MCF 10A (cell line): Measurements from ENCODE around the gene CD37. TPM values are rescaled to one million over a fixed set of nuclear protein-coding genes. Genes with fewer than 3 reads are reported as not detected.

Experiments used
- BruUV-seq: library from RNA; stranded (reverse); fragments of 400-500 nt; replicated peaks from 2 replicates; lab custom pipeline; 2021; lab: Mats Ljungman, UMichigan
- CTCF ChIA-PET: fragments of 300-600 bp; sonication (Branson Sonifier 250); formaldehyde crosslinking; extraction: SDS; loops from one replicate; lab custom pipeline; 2021; ENCODE audit warnings: antibody characterized with exemption, inconsistent platforms; lab: Yijun Ruan, JAX
- POLR2A ChIA-PET: fragments of 300-600, 350-650 bp; sonication (Branson Sonifier 250); formaldehyde crosslinking; extraction: SDS; loops from one replicate; lab custom pipeline; 2020; ENCODE audit warnings: antibody characterized with exemption, inconsistent platforms; lab: Yijun Ruan, JAX
- DNase-seq: peaks from one replicate; pipeline ENCODE4 v3.0.0-alpha.2; 2018; ENCODE audit not compliant: unreplicated experiment
- H3K27ac Mint-ChIP-seq: one replicate; pipeline ENCODE4 v1.8.0; 2022; ENCODE audit warnings: mild to moderate bottlenecking, low read depth, mixed read lengths; ENCODE audit not compliant: unreplicated experiment
- H3K27me3 Mint-ChIP-seq: one replicate; pipeline ENCODE4 v1.8.0; 2022; ENCODE audit warnings: mixed read lengths; ENCODE audit not compliant: insufficient read depth, unreplicated experiment
- H3K36me3 Mint-ChIP-seq: one replicate; pipeline ENCODE4 v1.8.0; 2022; ENCODE audit warnings: mild to moderate bottlenecking, moderate library complexity, mixed read lengths; ENCODE audit not compliant: insufficient read depth, unreplicated experiment
- H3K4me1 Mint-ChIP-seq: one replicate; pipeline ENCODE4 v1.8.0; 2022; ENCODE audit warnings: mixed read lengths; ENCODE audit not compliant: insufficient read depth, unreplicated experiment
- H3K4me3 Mint-ChIP-seq: one replicate; pipeline ENCODE4 v1.8.0; 2022; ENCODE audit warnings: mild to moderate bottlenecking, moderate library complexity, mixed read lengths; ENCODE audit not compliant: unreplicated experiment
- H3K9me3 Mint-ChIP-seq: one replicate; pipeline ENCODE4 v1.8.0; 2022; ENCODE audit warnings: mixed read lengths; ENCODE audit not compliant: unreplicated experiment
- intact Hi-C: fragments of 100-400 bp; cut with micrococcal nuclease; formaldehyde crosslinking; loops from 2 replicates; pipeline ENCODE4 v1.14.1; 2022
- total RNA-seq: library from RNA; stranded (reverse); gene quantifications from 2 replicates; pipeline ENCODE4 v1.2.3, GENCODE V29; 2022
- TF ChIP-seq, protein P1 (sequence below): fragments of 200-600 bp; IDR thresholded peaks from one replicate; pipeline ENCODE4 v1.8.0; 2022; ENCODE audit warnings: antibody characterized with exemption, mild to moderate bottlenecking; ENCODE audit not compliant: unreplicated experiment

The CD37 gene
- total RNA-seq, 1 experiment from 2014 or later: not detected

- POLR2A ChIA-PET: interaction anchor here (0.6 kb wide), 1 partner anchor 15 kb away, joined by 3 read pairs; no protein-coding TSS in a partner anchor
- Mint-ChIP-seq H3K27me3 (no peaks in the 10 kb centered on the region), H3K9me3 (no peaks in the 10 kb centered on the region), H3K4me1 (peaks cover 6% of the 10 kb centered on the region), H3K36me3 (no peaks in the 10 kb centered on the region), H3K27ac (no peak overlapping the region), H3K4me3 (no peak overlapping the region)
- TF ChIP-seq, protein P1, sequence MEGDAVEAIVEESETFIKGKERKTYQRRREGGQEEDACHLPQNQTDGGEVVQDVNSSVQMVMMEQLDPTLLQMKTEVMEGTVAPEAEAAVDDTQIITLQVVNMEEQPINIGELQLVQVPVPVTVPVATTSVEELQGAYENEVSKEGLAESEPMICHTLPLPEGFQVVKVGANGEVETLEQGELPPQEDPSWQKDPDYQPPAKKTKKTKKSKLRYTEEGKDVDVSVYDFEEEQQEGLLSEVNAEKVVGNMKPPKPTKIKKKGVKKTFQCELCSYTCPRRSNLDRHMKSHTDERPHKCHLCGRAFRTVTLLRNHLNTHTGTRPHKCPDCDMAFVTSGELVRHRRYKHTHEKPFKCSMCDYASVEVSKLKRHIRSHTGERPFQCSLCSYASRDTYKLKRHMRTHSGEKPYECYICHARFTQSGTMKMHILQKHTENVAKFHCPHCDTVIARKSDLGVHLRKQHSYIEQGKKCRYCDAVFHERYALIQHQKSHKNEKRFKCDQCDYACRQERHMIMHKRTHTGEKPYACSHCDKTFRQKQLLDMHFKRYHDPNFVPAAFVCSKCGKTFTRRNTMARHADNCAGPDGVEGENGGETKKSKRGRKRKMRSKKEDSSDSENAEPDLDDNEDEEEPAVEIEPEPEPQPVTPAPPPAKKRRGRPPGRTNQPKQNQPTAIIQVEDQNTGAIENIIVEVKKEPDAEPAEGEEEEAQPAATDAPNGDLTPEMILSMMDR: no peak
- CTCF ChIA-PET: interaction anchor here (0.6 to 0.8 kb wide), 2 partner anchors 18 to 114 kb away, joined by 3 to 4 read pairs; no protein-coding TSS in a partner anchor
- no TSS peak for BruUV-seq
- no peak for DNase-seq
- intact Hi-C loops: no loop called here
These were observed 5.1 kb downstream of the CD37 start for GRCh38 chr19:49340069-49340864.

GRCh38 chr19:49340865-49341718 lies 5.9 kb downstream of the CD37 start:
- Mint-ChIP-seq H3K27ac (no peak overlapping the region), H3K36me3 (no peaks in the 10 kb centered on the region), H3K27me3 (no peaks in the 10 kb centered on the region), H3K4me1 (peaks cover 6% of the 10 kb centered on the region), H3K9me3 (no peaks in the 10 kb centered on the region), H3K4me3 (no peak overlapping the region)
- TF ChIP-seq, protein P1: no peak
- CTCF ChIA-PET: interaction anchor here (0.6 kb wide), 1 partner anchor 19 kb away, joined by 3 read pairs; no protein-coding TSS in a partner anchor
- POLR2A ChIA-PET: no interaction called here
- intact Hi-C loops: no loop called here
- BruUV-seq: no TSS peak
- DNase-seq: no peak

- CTCF ChIA-PET: no interaction called here
- Mint-ChIP-seq H3K36me3 (no peaks in the 10 kb centered on the region), H3K4me3 (no peak overlapping the region), H3K27ac (no peak overlapping the region), H3K4me1 (peaks cover 6% of the 10 kb centered on the region), H3K9me3 (no peaks in the 10 kb centered on the region), H3K27me3 (no peaks in the 10 kb centered on the region)
- BruUV-seq: no TSS peak
- no peak for DNase-seq
- intact Hi-C loops: no loop called here
- TF ChIP-seq, protein P1: no peak
- POLR2A ChIA-PET: no interaction called here
These were observed 7.1 kb downstream of the CD37 start for GRCh38 chr19:49342291-49342721.

DNA sequence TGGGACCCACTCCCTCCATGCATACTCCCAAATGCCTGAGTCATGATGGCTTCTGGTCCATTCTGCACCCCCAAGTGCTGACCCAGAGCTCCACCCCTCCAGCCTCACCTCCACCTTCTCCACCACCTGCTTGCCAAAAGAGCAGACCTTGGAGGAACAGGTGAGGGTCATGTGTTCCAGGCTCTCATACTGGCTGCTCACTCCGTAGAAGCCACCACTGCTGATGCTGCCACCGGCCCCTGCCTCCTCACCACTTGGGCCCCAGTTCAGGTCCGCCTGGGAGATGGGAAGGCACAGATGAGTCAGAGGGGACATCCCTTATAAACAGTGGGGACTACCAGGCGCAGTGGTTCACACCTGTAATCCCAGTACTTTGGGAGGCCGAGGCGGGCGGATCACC lies 7.9 kb downstream of the CD37 start:
- no peaks in the 10 kb centered on the region for H3K27me3 Mint-ChIP-seq
- ChIA-PET POLR2A (no interaction called here), CTCF (interaction anchor here (0.9 kb wide), 1 partner anchor 75 kb away, joined by 3 read pairs; no protein-coding TSS in a partner anchor)
- H3K4me1 Mint-ChIP-seq: peaks cover 6% of the 10 kb centered on the region
- no peaks in the 10 kb centered on the region for H3K36me3 Mint-ChIP-seq
- DNase-seq: no peak
- H3K4me3 Mint-ChIP-seq: no peak overlapping the region
- BruUV-seq: no TSS peak
- no peaks in the 10 kb centered on the region for H3K9me3 Mint-ChIP-seq
- no peak overlapping the region for H3K27ac Mint-ChIP-seq
- TF ChIP-seq, protein P1: no peak
- intact Hi-C loops: no loop called here
